Measurements from ENCODE around the gene UBE2R2. TPM values are rescaled to one million over a fixed set of nuclear protein-coding genes. Genes with fewer than 3 reads are reported as not detected.
A peak's percentile ranks its signal among the peaks of the same experiment; 100 is the strongest.

The UBE2R2 gene
- total and polyA plus RNA-seq, 8 donors, result 13.3 to 44.8 (median 34.6) TPM

DNA sequence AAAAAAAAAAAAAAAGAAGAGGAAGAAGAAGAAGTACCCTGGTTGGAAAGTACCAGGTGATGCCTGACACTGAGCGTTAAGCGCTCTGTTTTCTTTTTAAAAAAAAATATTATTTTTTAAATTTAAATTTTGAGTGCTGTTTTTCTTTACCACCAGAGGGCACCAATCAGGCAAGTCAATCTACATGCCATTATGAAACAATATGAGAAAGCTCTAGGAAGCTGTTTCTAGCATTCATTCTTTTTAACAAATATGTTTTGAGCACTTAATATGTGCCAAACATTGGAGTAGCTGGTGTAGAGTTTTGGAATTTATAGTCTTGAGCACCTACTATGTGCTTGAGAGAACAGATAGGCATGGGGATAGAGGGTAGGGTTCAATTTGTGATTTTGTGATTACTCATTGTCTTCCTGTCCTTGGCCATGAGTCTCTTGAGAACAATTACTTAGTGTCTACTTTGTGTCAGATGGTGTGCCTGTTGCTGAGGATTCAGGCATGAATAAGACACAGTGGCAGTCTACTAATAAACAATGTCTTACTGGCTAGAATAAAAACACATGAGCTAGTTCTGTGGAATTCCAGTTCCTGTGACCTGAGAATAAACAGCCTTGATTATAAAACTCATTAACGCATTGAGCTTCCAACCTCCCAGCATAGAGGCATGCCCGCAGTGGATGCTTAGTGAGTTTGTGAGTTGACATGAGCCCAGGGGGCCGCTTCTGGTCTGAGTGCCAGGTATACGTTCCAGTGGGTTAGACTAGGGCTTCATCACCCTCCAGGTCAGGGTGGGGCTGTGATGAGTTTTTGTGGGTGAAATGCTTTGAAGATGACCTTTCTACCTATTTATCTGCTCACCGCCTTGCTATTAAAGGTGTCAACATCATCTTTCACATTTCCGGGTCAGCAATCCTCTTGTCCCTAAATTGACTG, 3.0 kb upstream of the UBE2R2 start:
- Histone ChIP-seq H3K36me3 (no peaks in the 10 kb centered on the region), H3K4me3 (no peak overlapping the region), H3K27me3 (no peaks in the 10 kb centered on the region), H3K4me1 (peaks cover 11 to 38% (median 20%) of the 10 kb centered on the region in 3 donors), H3K9me3 (no peaks in the 10 kb centered on the region), H3K27ac (peak overlapping the region in 2 of 4 donors; percentile 99)
- WGBS, 2 donors, result 59 to 60% methylated on average over 8 of the region's 8 CpGs
- TF ChIP-seq, protein P1, sequence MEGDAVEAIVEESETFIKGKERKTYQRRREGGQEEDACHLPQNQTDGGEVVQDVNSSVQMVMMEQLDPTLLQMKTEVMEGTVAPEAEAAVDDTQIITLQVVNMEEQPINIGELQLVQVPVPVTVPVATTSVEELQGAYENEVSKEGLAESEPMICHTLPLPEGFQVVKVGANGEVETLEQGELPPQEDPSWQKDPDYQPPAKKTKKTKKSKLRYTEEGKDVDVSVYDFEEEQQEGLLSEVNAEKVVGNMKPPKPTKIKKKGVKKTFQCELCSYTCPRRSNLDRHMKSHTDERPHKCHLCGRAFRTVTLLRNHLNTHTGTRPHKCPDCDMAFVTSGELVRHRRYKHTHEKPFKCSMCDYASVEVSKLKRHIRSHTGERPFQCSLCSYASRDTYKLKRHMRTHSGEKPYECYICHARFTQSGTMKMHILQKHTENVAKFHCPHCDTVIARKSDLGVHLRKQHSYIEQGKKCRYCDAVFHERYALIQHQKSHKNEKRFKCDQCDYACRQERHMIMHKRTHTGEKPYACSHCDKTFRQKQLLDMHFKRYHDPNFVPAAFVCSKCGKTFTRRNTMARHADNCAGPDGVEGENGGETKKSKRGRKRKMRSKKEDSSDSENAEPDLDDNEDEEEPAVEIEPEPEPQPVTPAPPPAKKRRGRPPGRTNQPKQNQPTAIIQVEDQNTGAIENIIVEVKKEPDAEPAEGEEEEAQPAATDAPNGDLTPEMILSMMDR (IDR thresholded peaks at IDR 0.05), result peak; percentile 53 to 64 (median 60)
- intact Hi-C loops (cut with DNase I), result no loop called here
- no peak for DNase-seq
- ATAC-seq, result no peak
- FAIRE-seq, result peak; percentile 91

DNA sequence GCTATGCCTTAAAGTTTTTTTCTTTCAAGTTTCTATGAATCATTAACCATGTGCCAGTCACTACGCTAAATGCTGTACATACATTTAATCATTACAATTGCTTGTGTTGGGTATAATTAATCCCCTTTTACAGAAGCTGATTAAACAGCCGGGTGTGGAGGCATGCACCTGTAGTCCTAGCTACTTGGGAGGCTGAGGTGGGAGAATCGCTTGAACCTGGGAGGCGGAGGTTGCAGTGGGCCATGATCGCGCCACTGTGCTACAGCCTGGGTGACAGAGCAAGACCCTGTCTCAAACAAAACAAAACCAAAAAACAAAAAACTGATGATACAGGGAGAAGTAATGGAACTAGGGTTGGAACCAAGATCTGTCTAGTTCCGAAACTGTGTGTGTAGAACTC, 1.2 kb upstream of the UBE2R2 start:
- Histone ChIP-seq H3K9me3 (no peaks in the 10 kb centered on the region), H3K4me3 (no peak overlapping the region), H3K36me3 (no peaks in the 10 kb centered on the region), H3K27ac (peak overlapping the region; percentile 89 to 99 (median 96)), H3K4me1 (peaks cover 6 to 33% (median 14%) of the 10 kb centered on the region in 3 donors), H3K27me3 (no peaks in the 10 kb centered on the region)
- ATAC-seq (no peak), FAIRE-seq (no peak), DNase-seq (no peak)
- WGBS, 2 donors, result 93 to 94% methylated on average over 7 of the region's 7 CpGs
- TF ChIP-seq, protein P1 (IDR thresholded peaks at IDR 0.05), result no peak
- intact Hi-C loops (cut with DNase I), result loop anchor here in 1 of 3 donors (5.0 kb wide), 1 partner anchor 37 kb away; no protein-coding TSS in a partner anchor

DNA sequence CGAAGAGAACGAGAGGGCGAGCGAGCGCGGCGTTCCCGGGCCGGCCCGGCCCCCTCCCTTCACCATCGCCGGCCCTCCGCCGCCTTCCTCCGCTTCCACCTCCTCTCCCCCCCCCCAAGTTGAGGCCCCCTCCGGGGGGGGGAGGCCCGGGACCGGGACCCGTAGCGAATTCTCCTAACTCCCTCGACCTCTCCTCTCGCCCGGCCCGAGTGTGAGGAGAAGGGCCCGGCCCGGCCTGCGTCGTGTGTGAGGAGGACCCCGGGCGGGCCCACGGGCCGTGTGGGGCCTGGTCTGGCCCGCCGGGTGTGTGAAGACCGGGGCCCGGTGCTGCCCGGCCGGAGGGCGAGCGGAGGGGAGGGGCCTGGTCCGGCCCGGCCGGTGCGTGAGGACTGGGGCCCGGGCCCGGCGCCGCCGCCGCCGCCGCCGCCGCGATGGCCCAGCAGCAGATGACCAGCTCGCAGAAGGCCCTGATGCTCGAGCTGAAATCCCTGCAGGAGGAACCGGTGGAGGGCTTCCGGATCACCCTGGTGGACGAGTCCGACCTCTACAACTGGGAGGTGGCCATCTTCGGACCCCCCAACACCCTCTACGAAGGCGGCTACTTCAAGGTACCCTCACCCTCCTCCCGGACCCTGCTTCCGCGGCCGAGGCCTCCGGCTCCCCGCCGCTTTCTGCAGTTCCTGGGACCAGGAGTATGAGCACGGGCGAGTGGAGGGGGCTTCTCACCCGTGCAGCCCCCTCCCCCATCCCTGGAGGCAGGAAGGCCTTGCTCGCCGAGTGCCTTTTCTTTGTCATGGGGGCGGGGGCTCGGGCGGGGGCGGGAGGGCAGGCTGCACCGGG, 587 bp downstream of the UBE2R2 start:
- intact Hi-C loops (cut with DNase I), result loop anchor here in 1 of 3 donors (5.0 kb wide), 1 partner anchor 35 kb away; no protein-coding TSS in a partner anchor
- peak in 5 of 6 donors; percentile 63 to 85 (median 70) for DNase-seq
- no peak for FAIRE-seq

DNA sequence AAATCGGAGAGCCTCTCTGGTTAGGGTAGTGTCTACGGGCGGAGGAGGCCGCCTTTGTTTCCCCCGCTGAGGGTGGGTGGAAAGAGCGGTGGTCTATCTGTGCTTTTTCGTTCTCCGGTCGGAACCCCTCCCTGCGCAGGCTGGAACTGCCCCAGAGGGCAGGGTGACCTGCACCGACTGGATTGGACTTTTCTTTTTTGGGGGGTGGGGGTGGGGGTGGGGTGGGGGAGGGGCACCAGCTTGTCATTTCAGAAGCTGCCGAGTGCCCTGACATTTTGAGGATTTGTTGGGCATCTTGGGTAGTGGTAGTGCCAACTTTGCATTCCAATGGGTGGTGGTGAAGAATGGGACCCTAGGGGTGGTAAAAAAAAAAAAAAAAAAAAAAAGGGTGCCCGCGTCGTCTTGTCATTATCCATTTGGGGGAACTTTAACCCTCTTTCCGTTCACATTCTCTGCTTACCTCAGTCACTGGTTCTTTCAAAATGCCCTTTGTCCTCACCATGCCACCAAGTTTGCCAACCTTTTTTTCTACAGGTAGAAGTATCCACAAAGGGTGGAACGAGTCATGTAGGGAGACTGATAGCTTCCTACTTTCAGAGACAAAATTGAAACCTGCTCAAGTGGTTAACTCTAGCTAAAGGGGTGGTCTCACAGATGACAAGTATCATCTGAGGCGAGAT, 1.3 kb downstream of the UBE2R2 start:
- Histone ChIP-seq H3K27me3 (no peaks in the 10 kb centered on the region), H3K4me1 (peaks cover 5 to 41% (median 20%) of the 10 kb centered on the region in 3 donors), H3K27ac (peak overlapping the region; percentile 89 to 99 (median 96)), H3K36me3 (no peaks in the 10 kb centered on the region), H3K4me3 (peak overlapping the region; percentile 66 to 93 (median 76)), H3K9me3 (no peaks in the 10 kb centered on the region)
- ATAC-seq (peak in 3 of 4 donors; percentile 9 to 20 (median 20)), DNase-seq (peak in 2 of 6 donors; percentile 54 to 56), FAIRE-seq (no peak)
- WGBS, 2 donors, result 0 to 1% methylated on average over 18 of the region's 18 CpGs
- intact Hi-C loops (cut with DNase I), result loop anchor here in 1 of 3 donors (5.0 kb wide), 1 partner anchor 34 kb away; no protein-coding TSS in a partner anchor
- TF ChIP-seq, protein P1 (IDR thresholded peaks at IDR 0.05), result no peak

More for the DNA sequence above, 587 bp downstream of the UBE2R2 start:
- H3K36me3 ChIP-seq, result no peaks in the 10 kb centered on the region
- peak overlapping the region; percentile 89 to 99 (median 96) for H3K27ac ChIP-seq
- H3K9me3 ChIP-seq, result no peaks in the 10 kb centered on the region
- H3K4me1 ChIP-seq, result peaks cover 6 to 41% (median 20%) of the 10 kb centered on the region in 3 donors
- WGBS, 2 donors, result 0 to 1% methylated on average over 54 to 80 of the region's 81 CpGs
- peak overlapping the region; percentile 66 to 93 (median 76) for H3K4me3 ChIP-seq
- TF ChIP-seq, protein P1 (IDR thresholded peaks at IDR 0.05), result no peak
- peak; percentile 9 to 38 (median 26) for ATAC-seq
- H3K27me3 ChIP-seq, result no peaks in the 10 kb centered on the region
